ENCODE measurements around the gene CLEC4E. TPM values are rescaled to one million over a fixed set of nuclear protein-coding genes. Genes with fewer than 3 reads are reported as not detected.

Gene CLEC4E
- total and polyA plus RNA-seq, 2 of the 4 experiments (the other 2 are of a cell fraction), result not detected

- intact Hi-C loops (cut with micrococcal nuclease), result loop anchor here (10.0 kb wide), 1 partner anchor 347 kb away; no protein-coding TSS in a partner anchor
- H2BK20ac ChIP-seq (ENCODE audit: low read depth, low read length), result no peak overlapping the region
- BruUV-seq (replicated peaks), result no TSS peak
These were observed 7.5 kb upstream of the CLEC4E start for GRCh38 chr12:8548192-8548591.

More at GRCh38 chr12:8548192-8548591, 7.5 kb upstream of the CLEC4E start:
- no peak overlapping the region for H3K18ac ChIP-seq (ENCODE audit: low read depth, low read length)
- no peaks in the 10 kb centered on the region for H3K4me1 ChIP-seq (ENCODE audit: control insufficient read depth, insufficient read depth, low read length)
- no peaks in the 10 kb centered on the region for H3K79me1 ChIP-seq (ENCODE audit: low read depth in 1 of 2, low read length in 2 of 2)
- no peak overlapping the region for H4K5ac ChIP-seq (ENCODE audit: low read depth, low read length)
- TF ChIP-seq RFX5 (IDR thresholded peaks at IDR 0.05; ENCODE audit: low read depth, low read length), result no peak
- TF ChIP-seq CHD1 (IDR thresholded peaks at IDR 0.05; ENCODE audit: low read depth, low read length), result no peak
- no peak for TF ChIP-seq POLR2A (IDR thresholded peaks at IDR 0.05; ENCODE audit: low read depth, low read length)
- TF ChIP-seq RCOR1 (IDR thresholded peaks at IDR 0.05; ENCODE audit: insufficient replicate concordance, low read length), result no peak
- TF ChIP-seq SMC3 (IDR thresholded peaks at IDR 0.05; ENCODE audit: low read depth, low read length), result no peak
- TF ChIP-seq, protein P1, sequence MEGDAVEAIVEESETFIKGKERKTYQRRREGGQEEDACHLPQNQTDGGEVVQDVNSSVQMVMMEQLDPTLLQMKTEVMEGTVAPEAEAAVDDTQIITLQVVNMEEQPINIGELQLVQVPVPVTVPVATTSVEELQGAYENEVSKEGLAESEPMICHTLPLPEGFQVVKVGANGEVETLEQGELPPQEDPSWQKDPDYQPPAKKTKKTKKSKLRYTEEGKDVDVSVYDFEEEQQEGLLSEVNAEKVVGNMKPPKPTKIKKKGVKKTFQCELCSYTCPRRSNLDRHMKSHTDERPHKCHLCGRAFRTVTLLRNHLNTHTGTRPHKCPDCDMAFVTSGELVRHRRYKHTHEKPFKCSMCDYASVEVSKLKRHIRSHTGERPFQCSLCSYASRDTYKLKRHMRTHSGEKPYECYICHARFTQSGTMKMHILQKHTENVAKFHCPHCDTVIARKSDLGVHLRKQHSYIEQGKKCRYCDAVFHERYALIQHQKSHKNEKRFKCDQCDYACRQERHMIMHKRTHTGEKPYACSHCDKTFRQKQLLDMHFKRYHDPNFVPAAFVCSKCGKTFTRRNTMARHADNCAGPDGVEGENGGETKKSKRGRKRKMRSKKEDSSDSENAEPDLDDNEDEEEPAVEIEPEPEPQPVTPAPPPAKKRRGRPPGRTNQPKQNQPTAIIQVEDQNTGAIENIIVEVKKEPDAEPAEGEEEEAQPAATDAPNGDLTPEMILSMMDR (conservative IDR thresholded peaks at IDR 0.05; ENCODE audit: low read depth, low read length), result no peak
- no peak for TF ChIP-seq NFE2L2 (IDR thresholded peaks at IDR 0.05; ENCODE audit: low read depth, low read length)
- TF ChIP-seq USF2 (IDR thresholded peaks at IDR 0.05; ENCODE audit: low read depth, low read length), result no peak
- no peak for TF ChIP-seq MXI1 (IDR thresholded peaks at IDR 0.05; ENCODE audit: borderline replicate concordance, low read depth, low read length)
- TF ChIP-seq RAD21 (IDR thresholded peaks at IDR 0.05; ENCODE audit: low read length), result no peak
- TF ChIP-seq MAZ (IDR thresholded peaks at IDR 0.05; ENCODE audit: borderline replicate concordance, low read depth, low read length), result no peak
- H2AFZ ChIP-seq (replicated peaks; ENCODE audit: low read length, poor library complexity), result no peak overlapping the region
- no peak overlapping the region for H3K4me3 ChIP-seq (ENCODE audit: insufficient read depth, low read depth, low read length)
- POLR2A ChIA-PET (ENCODE audit: unreplicated experiment), result no interaction called here
- dilution Hi-C loops (cut with HindIII; ENCODE audit: low sequenced_read_pairs, unreplicated experiment), result no loop called here
- H2BK120ac ChIP-seq (ENCODE audit: low read depth, low read length), result no peak overlapping the region
- ATAC-seq (ENCODE audit: low read depth) (no peak), DNase-seq (no peak)
- no peak overlapping the region for H4K91ac ChIP-seq (ENCODE audit: insufficient read depth, low read depth, low read length)
- no peaks in the 10 kb centered on the region for H3K27me3 ChIP-seq (ENCODE audit: control insufficient read depth, insufficient read depth, low read length)
- H3K9ac ChIP-seq (ENCODE audit: low read depth, low read length), result no peak overlapping the region
- H3K23ac ChIP-seq (ENCODE audit: low read depth, low read length), result no peak overlapping the region
- no peak overlapping the region for H3K4me2 ChIP-seq (ENCODE audit: low read depth, low read length)
- in situ Hi-C loops (cut with MboI; ENCODE audit: low sequenced_read_pairs), result no loop called here
- H3K4ac ChIP-seq (ENCODE audit: low read depth, low read length), result no peak overlapping the region
- WGBS, 2 experiments (ENCODE audit: extremely low coverage in 2 of 2, insufficient read length in 1 of 2), result no CpG with 5 or more reads among the region's 2 CpGs
- no peak overlapping the region for H2BK15ac ChIP-seq (ENCODE audit: low read depth, low read length)
- H3K36me3 ChIP-seq (ENCODE audit: control insufficient read depth, insufficient read depth, low read length), result no peaks in the 10 kb centered on the region
- no peak overlapping the region for H2AK9ac ChIP-seq (replicated peaks; ENCODE audit: low read depth, low read length, poor library complexity)
- no peaks in the 10 kb centered on the region for H3K9me3 ChIP-seq (ENCODE audit: control insufficient read depth, insufficient read depth, low read length)
- H3K56ac ChIP-seq (ENCODE audit: extremely low read depth, insufficient read depth, low read length), result no peak overlapping the region
- no peak overlapping the region for H2AK5ac ChIP-seq (ENCODE audit: low read depth, low read length)
- CTCF ChIA-PET, result no interaction called here
- H3K14ac ChIP-seq (replicated peaks; ENCODE audit: low read depth, low read length), result no peak overlapping the region
- H3K9me1 ChIP-seq (ENCODE audit: insufficient read depth, low read length), result no peaks in the 10 kb centered on the region
- H3K27ac ChIP-seq (ENCODE audit: insufficient read depth, low read length), result no peak overlapping the region
- H4K20me1 ChIP-seq (ENCODE audit: insufficient read depth, low read length), result no peaks in the 10 kb centered on the region
- no peak overlapping the region for H4K8ac ChIP-seq (ENCODE audit: low read depth in 2 of 2, low read length in 2 of 2)
- H2BK5ac ChIP-seq (ENCODE audit: low read depth, low read length, poor library complexity, severe bottlenecking), result no peak overlapping the region

All from IMR-90 (cell line).